ENCODE results near the gene HECTD1. TPM values are rescaled to one million over a fixed set of nuclear protein-coding genes. Genes with fewer than 3 reads are reported as not detected.

Gene HECTD1
- total and polyA plus RNA-seq, 4 donors, result 23.5 to 164 (median 92.5) TPM

GRCh38 chr14:31212893-31213292, 5.3 kb upstream of the HECTD1 start:
- no peaks in the 10 kb centered on the region for H3K4me1 ChIP-seq (ENCODE audit: control insufficient read depth in 1 of 2, insufficient read depth in 2 of 2, low read length in 2 of 2)
- no peaks in the 10 kb centered on the region for H3K9me3 ChIP-seq (ENCODE audit: control insufficient read depth, low read length)
- H3K27me3 ChIP-seq (ENCODE audit: control insufficient read depth in 1 of 2, insufficient read depth in 2 of 2, low read length in 1 of 2), result no peaks in the 10 kb centered on the region
- ATAC-seq (ENCODE audit: low FRiP score), result no peak
- WGBS, 2 donors, result 98 to 99% methylated on average over 2 of the region's 2 CpGs
- H3K27ac ChIP-seq (ENCODE audit: low read depth in 1 of 2, low read length in 2 of 2), result no peak overlapping the region
- H3K4me3 ChIP-seq (ENCODE audit: low read length in 2 of 2), result no peak overlapping the region
- no peak for DNase-seq
- H3K36me3 ChIP-seq (ENCODE audit: control insufficient read depth in 1 of 2, insufficient read depth in 2 of 2, low read length in 1 of 2), result no peaks in the 10 kb centered on the region
- intact Hi-C loops (cut with DNase I), result no loop called here

GRCh38 chr14:31209605-31210004, 2.0 kb upstream of the HECTD1 start:
- Histone ChIP-seq H3K27ac (ENCODE audit: low read depth in 1 of 2, low read length in 2 of 2) (no peak overlapping the region), H3K27me3 (ENCODE audit: control insufficient read depth in 1 of 2, insufficient read depth in 2 of 2, low read length in 1 of 2) (no peaks in the 10 kb centered on the region), H3K36me3 (ENCODE audit: control insufficient read depth in 1 of 2, insufficient read depth in 2 of 2, low read length in 1 of 2) (no peaks in the 10 kb centered on the region), H3K9me3 (ENCODE audit: control insufficient read depth, low read length) (no peaks in the 10 kb centered on the region), H3K4me1 (ENCODE audit: control insufficient read depth in 1 of 2, insufficient read depth in 2 of 2, low read length in 2 of 2) (no peaks in the 10 kb centered on the region), H3K4me3 (ENCODE audit: low read length in 2 of 2) (no peak overlapping the region)
- DNase-seq (no peak), ATAC-seq (ENCODE audit: low FRiP score) (no peak)
- WGBS, 2 donors, result 92 to 94% methylated on average over 5 of the region's 5 CpGs
- intact Hi-C loops (cut with DNase I), result loop anchor here (5.0 to 10.0 kb wide), 3 partner anchors 42 to 148 kb away; no protein-coding TSS in a partner anchor

DNA sequence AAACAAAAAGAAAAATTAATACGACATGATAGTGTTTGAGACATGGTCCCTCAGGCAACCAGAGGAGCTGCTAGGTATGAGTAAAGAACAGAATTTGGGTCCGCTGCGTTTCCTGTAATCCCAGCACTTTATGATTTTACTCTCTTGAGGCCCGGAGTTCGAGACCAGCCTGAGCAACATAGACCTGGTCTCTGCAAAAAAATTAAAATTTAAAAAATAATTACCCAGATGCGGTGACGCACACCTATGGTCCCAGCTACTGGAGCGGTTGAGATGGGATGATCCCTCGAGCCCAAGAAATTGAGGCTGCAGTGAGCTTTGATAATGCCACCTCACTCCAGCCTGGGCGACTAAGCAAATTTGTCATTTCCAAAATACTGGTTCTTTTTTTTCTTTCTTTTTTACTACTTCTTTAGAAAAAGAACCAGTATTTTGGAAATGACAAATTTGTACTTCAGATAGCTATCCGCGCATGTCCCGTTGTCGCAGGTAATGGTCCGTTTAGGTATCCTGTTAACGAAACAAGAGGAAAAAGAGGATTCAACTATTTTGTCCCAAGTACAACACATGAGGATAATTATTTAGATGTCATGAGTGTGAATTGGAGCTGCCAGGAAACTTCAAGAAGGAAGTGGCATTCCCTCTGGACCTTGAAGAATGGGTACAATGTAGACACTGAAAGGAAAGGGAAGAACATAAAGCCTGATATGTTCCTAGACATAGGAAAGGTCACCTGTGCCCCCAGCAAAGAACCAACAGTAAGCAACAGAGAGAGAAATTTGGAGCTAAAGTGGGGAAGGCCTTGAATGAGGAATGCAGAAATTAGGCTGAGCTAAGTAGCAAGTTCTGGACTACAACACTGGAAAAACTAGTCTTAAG, 1.2 kb upstream of the HECTD1 start:
- WGBS, 2 donors, result 67 to 68% methylated on average over 16 of the region's 16 CpGs
- intact Hi-C loops (cut with DNase I), result loop anchor here (5.0 to 10.0 kb wide), 3 partner anchors 41 to 149 kb away; no protein-coding TSS in a partner anchor
- no peaks in the 10 kb centered on the region for H3K9me3 ChIP-seq (ENCODE audit: control insufficient read depth, low read length)
- peak overlapping the region; percentile 53 to 91 for H3K27ac ChIP-seq (ENCODE audit: low read depth in 1 of 2, low read length in 2 of 2)
- H3K4me3 ChIP-seq (ENCODE audit: low read length in 2 of 2), result peak overlapping the region; percentile 11 to 23
- H3K4me1 ChIP-seq (ENCODE audit: control insufficient read depth in 1 of 2, insufficient read depth in 2 of 2, low read length in 2 of 2), result no peaks in the 10 kb centered on the region
- no peaks in the 10 kb centered on the region for H3K27me3 ChIP-seq (ENCODE audit: control insufficient read depth in 1 of 2, insufficient read depth in 2 of 2, low read length in 1 of 2)
- no peak for ATAC-seq (ENCODE audit: low FRiP score)
- no peaks in the 10 kb centered on the region for H3K36me3 ChIP-seq (ENCODE audit: control insufficient read depth in 1 of 2, insufficient read depth in 2 of 2, low read length in 1 of 2)
- DNase-seq, result no peak

DNA sequence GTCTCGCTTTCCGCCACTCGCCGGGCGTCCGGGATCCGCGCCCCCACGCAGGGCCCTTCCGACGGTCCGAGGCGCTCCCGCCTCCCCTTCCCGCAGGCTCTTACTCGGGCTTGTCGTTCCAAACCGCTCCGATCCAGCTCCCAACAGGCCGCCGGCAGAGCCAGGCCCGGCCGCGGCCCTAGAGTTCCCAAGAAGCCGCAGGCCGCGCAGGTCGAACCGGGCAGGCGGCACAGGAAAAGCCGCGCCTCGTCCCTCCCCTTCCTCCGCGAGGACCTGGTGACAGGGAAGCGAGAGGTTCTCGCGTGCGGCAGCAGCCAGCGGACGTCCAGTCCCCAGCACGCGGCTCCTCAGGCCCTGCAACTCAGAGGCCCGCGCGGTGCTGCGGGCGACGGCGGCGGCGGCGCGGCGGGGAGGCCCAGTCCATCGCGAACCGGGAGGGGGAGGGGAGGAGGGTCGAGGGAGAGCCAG, 272 bp downstream of the HECTD1 start:
- Histone ChIP-seq H3K4me3 (ENCODE audit: low read length in 2 of 2) (peak overlapping the region; percentile 80 to 89), H3K27ac (ENCODE audit: low read depth in 1 of 2, low read length in 2 of 2) (peak overlapping the region; percentile 92 to 94), H3K27me3 (ENCODE audit: control insufficient read depth in 1 of 2, insufficient read depth in 2 of 2, low read length in 1 of 2) (no peaks in the 10 kb centered on the region), H3K9me3 (ENCODE audit: control insufficient read depth, low read length) (no peaks in the 10 kb centered on the region), H3K36me3 (ENCODE audit: control insufficient read depth in 1 of 2, insufficient read depth in 2 of 2, low read length in 1 of 2) (no peaks in the 10 kb centered on the region), H3K4me1 (ENCODE audit: control insufficient read depth in 1 of 2, insufficient read depth in 2 of 2, low read length in 2 of 2) (no peaks in the 10 kb centered on the region)
- DNase-seq (peak in 1 of 2 donors; percentile 94), ATAC-seq (ENCODE audit: low FRiP score) (peak; percentile 90)
- intact Hi-C loops (cut with DNase I), result loop anchor here (5.0 to 10.0 kb wide), 3 partner anchors 40 to 150 kb away; no protein-coding TSS in a partner anchor
- 0 to 1% methylated on average over 31 to 59 of the region's 59 CpGs for WGBS, 2 donors

GRCh38 chr14:31206536-31207286, 882 bp downstream of the HECTD1 start:
- Histone ChIP-seq H3K4me1 (ENCODE audit: control insufficient read depth in 1 of 2, insufficient read depth in 2 of 2, low read length in 2 of 2) (no peaks in the 10 kb centered on the region), H3K36me3 (ENCODE audit: control insufficient read depth in 1 of 2, insufficient read depth in 2 of 2, low read length in 1 of 2) (no peaks in the 10 kb centered on the region), H3K9me3 (ENCODE audit: control insufficient read depth, low read length) (no peaks in the 10 kb centered on the region), H3K4me3 (ENCODE audit: low read length in 2 of 2) (peak overlapping the region; percentile 80 to 89), H3K27me3 (ENCODE audit: control insufficient read depth in 1 of 2, insufficient read depth in 2 of 2, low read length in 1 of 2) (no peaks in the 10 kb centered on the region), H3K27ac (ENCODE audit: low read depth in 1 of 2, low read length in 2 of 2) (peak overlapping the region; percentile 92 to 94)
- DNase-seq, result peak in 1 of 2 donors; percentile 81
- peak; percentile 29 for ATAC-seq (ENCODE audit: low FRiP score)
- intact Hi-C loops (cut with DNase I), result loop anchor here (5.0 to 10.0 kb wide), 3 partner anchors 39 to 151 kb away; no protein-coding TSS in a partner anchor
- 0 to 1% methylated on average over 46 to 55 of the region's 55 CpGs for WGBS, 2 donors

GRCh38 chr14:31205681-31206535, 1.7 kb downstream of the HECTD1 start:
- intact Hi-C loops (cut with DNase I), result loop anchor here (5.0 to 10.0 kb wide), 3 partner anchors 39 to 151 kb away; no protein-coding TSS in a partner anchor
- Histone ChIP-seq H3K4me3 (ENCODE audit: low read length in 2 of 2) (peak overlapping the region; percentile 80 to 89), H3K36me3 (ENCODE audit: control insufficient read depth in 1 of 2, insufficient read depth in 2 of 2, low read length in 1 of 2) (no peaks in the 10 kb centered on the region), H3K27ac (ENCODE audit: low read depth in 1 of 2, low read length in 2 of 2) (peak overlapping the region in 1 of 2 donors; percentile 39), H3K27me3 (ENCODE audit: control insufficient read depth in 1 of 2, insufficient read depth in 2 of 2, low read length in 1 of 2) (no peaks in the 10 kb centered on the region), H3K9me3 (ENCODE audit: control insufficient read depth, low read length) (no peaks in the 10 kb centered on the region), H3K4me1 (ENCODE audit: control insufficient read depth in 1 of 2, insufficient read depth in 2 of 2, low read length in 2 of 2) (no peaks in the 10 kb centered on the region)
- DNase-seq, result no peak
- ATAC-seq (ENCODE audit: low FRiP score), result no peak
- 1 to 2% methylated on average over 9 of the region's 9 CpGs for WGBS, 2 donors

DNA sequence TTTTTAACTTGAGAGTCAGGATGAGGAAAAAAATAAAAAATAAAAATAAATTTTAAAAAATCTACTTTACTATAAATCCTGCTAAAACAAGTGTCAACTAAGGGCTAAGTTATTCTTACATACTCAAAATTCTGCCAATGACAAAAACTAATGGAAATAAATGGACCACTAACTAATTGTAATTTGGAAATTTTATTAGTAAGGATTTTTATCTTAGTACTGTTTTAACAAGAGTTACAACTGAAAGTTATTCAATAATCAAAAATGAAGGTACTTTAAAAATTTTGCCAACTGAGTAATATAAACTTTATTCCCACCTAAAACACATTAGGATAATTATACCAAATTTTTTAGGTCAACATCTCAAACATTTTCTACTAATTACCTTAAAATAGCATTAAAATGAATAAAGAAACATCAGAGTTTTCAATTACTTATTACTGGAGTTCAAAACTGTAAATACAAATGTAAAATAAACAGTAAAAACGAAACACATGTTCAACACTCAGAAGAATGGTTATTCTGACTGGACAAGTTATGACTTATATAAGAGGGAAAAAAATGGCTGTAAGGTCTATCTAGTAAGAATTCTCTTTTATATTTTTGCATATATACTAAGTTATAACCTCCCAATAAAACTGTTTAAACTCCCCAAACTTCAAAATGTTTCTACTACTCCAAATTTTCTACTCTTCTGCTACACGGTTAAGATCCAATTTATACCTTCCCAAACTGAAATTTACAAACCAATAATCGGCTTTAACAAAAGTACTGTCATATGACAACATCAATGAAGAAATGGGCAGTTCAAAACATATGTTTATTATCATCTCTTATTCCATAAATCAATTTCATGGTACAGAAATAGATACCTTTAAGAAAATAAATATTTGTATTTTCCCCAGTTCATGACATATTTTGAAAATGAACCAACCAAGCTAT, 2.7 kb downstream of the HECTD1 start:
- intact Hi-C loops (cut with DNase I), result loop anchor here (5.0 to 10.0 kb wide), 3 partner anchors 38 to 152 kb away; no protein-coding TSS in a partner anchor
- H3K4me3 ChIP-seq (ENCODE audit: low read length in 2 of 2), result no peak overlapping the region
- H3K9me3 ChIP-seq (ENCODE audit: control insufficient read depth, low read length), result no peaks in the 10 kb centered on the region
- no peaks in the 10 kb centered on the region for H3K36me3 ChIP-seq (ENCODE audit: control insufficient read depth in 1 of 2, insufficient read depth in 2 of 2, low read length in 1 of 2)
- H3K27ac ChIP-seq (ENCODE audit: low read depth in 1 of 2, low read length in 2 of 2), result no peak overlapping the region
- peaks cover 0 to 3% of the 10 kb centered on the region in 2 donors for H3K4me1 ChIP-seq (ENCODE audit: control insufficient read depth in 1 of 2, insufficient read depth in 2 of 2, low read length in 2 of 2)
- no peaks in the 10 kb centered on the region for H3K27me3 ChIP-seq (ENCODE audit: control insufficient read depth in 1 of 2, insufficient read depth in 2 of 2, low read length in 1 of 2)
- ATAC-seq (ENCODE audit: low FRiP score) (no peak), DNase-seq (no peak)
- WGBS, 2 donors, result 20 to 26% methylated on average over 3 of the region's 3 CpGs

Measured in aorta (tissue), 5 donors.